Measurements from ENCODE around the gene SORCS2. TPM values are rescaled to one million over a fixed set of nuclear protein-coding genes. Genes with fewer than 3 reads are reported as not detected.

SORCS2 gene
- total and polyA plus RNA-seq, 2 donors (not counting 1 experiment from before 2014, with no cell fraction given) = not detected

DNA sequence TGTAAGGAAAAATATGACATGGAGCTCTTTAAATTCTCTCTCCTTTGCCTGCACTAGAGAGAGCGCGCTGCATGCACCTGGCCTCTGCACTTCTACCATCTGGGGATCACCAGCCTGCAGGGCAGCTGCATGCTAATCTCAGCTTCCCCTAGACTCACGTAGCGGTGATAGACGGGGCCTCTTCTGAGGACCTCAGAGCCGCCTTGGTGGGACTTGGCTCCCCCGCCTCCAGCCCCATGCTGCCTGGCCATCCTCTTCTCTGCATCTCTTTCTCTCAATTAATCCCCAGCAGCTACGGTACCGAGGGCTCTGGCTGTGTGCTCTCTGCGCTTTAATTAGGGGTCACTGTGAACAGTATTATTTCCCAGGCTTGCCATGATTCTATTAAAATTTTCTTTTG lies 295.2 kb downstream of the SORCS2 start:
- Histone ChIP-seq H3K27ac (ENCODE audit: low read length in 2 of 2) (no peak overlapping the region), H3K27me3 (replicated peaks in 1 of 4; ENCODE audit: control extremely low read depth in 1 of 4, control insufficient read depth in 3 of 4, insufficient read depth in 4 of 4, low read length in 3 of 4) (no peaks in the 10 kb centered on the region), H3K79me2 (ENCODE audit: control insufficient read depth, insufficient read depth, low read length) (no peaks in the 10 kb centered on the region), H4K20me1 (ENCODE audit: control insufficient read depth, insufficient read depth, low read length, poor library complexity, severe bottlenecking) (no peaks in the 10 kb centered on the region), H3K4me1 (ENCODE audit: control insufficient read depth in 2 of 2, insufficient read depth in 2 of 2, low read length in 2 of 2) (no peaks in the 10 kb centered on the region), H3K9ac (ENCODE audit: low read length) (no peak overlapping the region), H3K36me3 (replicated peaks in 1 of 2; ENCODE audit: control extremely low read depth in 1 of 2, control insufficient read depth in 1 of 2, extremely low read depth in 1 of 2, insufficient read depth in 2 of 2, low read length in 1 of 2) (no peaks in the 10 kb centered on the region), H3K4me3 (ENCODE audit: control extremely low read depth in 1 of 5, extremely low read depth in 1 of 5, insufficient read depth in 1 of 5, low read depth in 2 of 5, low read length in 4 of 5) (no peak overlapping the region), H2AFZ (ENCODE audit: insufficient read depth, low read depth, low read length, poor library complexity, severe bottlenecking) (no peak overlapping the region), H3K9me3 (ENCODE audit: control extremely low read depth in 1 of 3, control insufficient read depth in 2 of 3, insufficient read depth in 1 of 3, low read length in 2 of 3) (peaks cover 0 to 10% (median 0%) of the 10 kb centered on the region in 3 donors), H3K4me2 (replicated peaks; ENCODE audit: low read depth, low read length, poor library complexity, severe bottlenecking) (no peak overlapping the region)
- Mint-ChIP-seq H3K4me1 (no peaks in the 10 kb centered on the region), H3K4me3 (no peak overlapping the region), H3K9me3 (ENCODE audit: insufficient read depth) (no peaks in the 10 kb centered on the region), H3K27me3 (peaks cover 8% of the 10 kb centered on the region), H3K27ac (no peak overlapping the region)
- ChIA-PET POLR2A (no interaction called here), CTCF (no interaction called here)
- DNase-seq (no peak), ATAC-seq (ENCODE audit: low read depth) (no peak)
- TF ChIP-seq CTCF (IDR thresholded peaks at IDR 0.05) = no peak
- intact Hi-C loops (cut with micrococcal nuclease) = no loop called here
- WGBS (ENCODE audit: insufficient coverage) = 64% methylated on average over 10 of the region's 10 CpGs

GRCh38 chr4:7487998-7488671 lies 295.8 kb downstream of the SORCS2 start:
- Mint-ChIP-seq H3K4me1 (no peaks in the 10 kb centered on the region), H3K9me3 (ENCODE audit: insufficient read depth) (no peaks in the 10 kb centered on the region), H3K4me3 (no peak overlapping the region), H3K27me3 (peaks cover 8% of the 10 kb centered on the region), H3K27ac (no peak overlapping the region)
- Histone ChIP-seq H3K27me3 (replicated peaks in 1 of 4; ENCODE audit: control extremely low read depth in 1 of 4, control insufficient read depth in 3 of 4, insufficient read depth in 4 of 4, low read length in 3 of 4) (no peaks in the 10 kb centered on the region), H3K9me3 (ENCODE audit: control extremely low read depth in 1 of 3, control insufficient read depth in 2 of 3, insufficient read depth in 1 of 3, low read length in 2 of 3) (peaks cover 0 to 14% (median 0%) of the 10 kb centered on the region in 3 donors), H3K4me2 (replicated peaks; ENCODE audit: low read depth, low read length, poor library complexity, severe bottlenecking) (no peak overlapping the region), H3K36me3 (replicated peaks in 1 of 2; ENCODE audit: control extremely low read depth in 1 of 2, control insufficient read depth in 1 of 2, extremely low read depth in 1 of 2, insufficient read depth in 2 of 2, low read length in 1 of 2) (no peaks in the 10 kb centered on the region), H2AFZ (ENCODE audit: insufficient read depth, low read depth, low read length, poor library complexity, severe bottlenecking) (no peak overlapping the region), H3K4me1 (ENCODE audit: control insufficient read depth in 2 of 2, insufficient read depth in 2 of 2, low read length in 2 of 2) (no peaks in the 10 kb centered on the region), H3K4me3 (ENCODE audit: control extremely low read depth in 1 of 5, extremely low read depth in 1 of 5, insufficient read depth in 1 of 5, low read depth in 2 of 5, low read length in 4 of 5) (no peak overlapping the region), H4K20me1 (ENCODE audit: control insufficient read depth, insufficient read depth, low read length, poor library complexity, severe bottlenecking) (no peaks in the 10 kb centered on the region), H3K27ac (ENCODE audit: low read length in 2 of 2) (no peak overlapping the region), H3K9ac (ENCODE audit: low read length) (no peak overlapping the region), H3K79me2 (ENCODE audit: control insufficient read depth, insufficient read depth, low read length) (no peaks in the 10 kb centered on the region)
- no peak for ATAC-seq (ENCODE audit: low read depth)
- POLR2A ChIA-PET = no interaction called here
- CTCF ChIA-PET = no interaction called here
- DNase-seq = no peak
- 81% methylated on average over 13 of the region's 15 CpGs for WGBS (ENCODE audit: insufficient coverage)
- intact Hi-C loops (cut with micrococcal nuclease) = no loop called here
- TF ChIP-seq EZH2 (IDR thresholded peaks at IDR 0.05; ENCODE audit: borderline replicate concordance, insufficient read depth, low read depth, low read length, poor library complexity, severe bottlenecking) = no peak
- no peak for TF ChIP-seq CTCF (IDR thresholded peaks at IDR 0.05)
